ENCODE measurements around the gene ARHGAP18.

ARHGAP18 gene

DNA sequence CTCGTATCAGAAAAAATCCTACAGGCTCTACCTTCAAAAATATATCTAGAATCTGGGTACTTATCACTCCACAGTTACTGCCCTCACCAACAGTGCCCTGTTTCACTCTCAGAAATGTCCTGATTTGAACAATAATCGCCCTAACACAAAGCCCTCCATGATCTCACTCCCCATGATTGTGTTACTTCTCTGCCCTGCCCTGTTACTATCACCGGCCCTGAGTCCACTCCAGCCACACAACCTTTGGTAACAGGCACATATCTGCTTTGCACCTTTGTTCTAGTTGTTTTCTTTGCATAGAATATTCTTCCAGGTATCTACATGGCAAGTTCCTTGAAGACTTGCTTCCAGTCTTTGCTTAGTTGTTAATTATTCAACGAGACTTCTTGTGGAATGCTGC is 142.0 kb downstream of the ARHGAP18 start:
- DNase-seq: no peak

- no peak for DNase-seq
Observed at GRCh38 chr6:129567374-129567773, 142.6 kb downstream of the ARHGAP18 start.

- no peak for DNase-seq
Observed at GRCh38 chr6:129565811-129566210, 144.2 kb downstream of the ARHGAP18 start.

DNA sequence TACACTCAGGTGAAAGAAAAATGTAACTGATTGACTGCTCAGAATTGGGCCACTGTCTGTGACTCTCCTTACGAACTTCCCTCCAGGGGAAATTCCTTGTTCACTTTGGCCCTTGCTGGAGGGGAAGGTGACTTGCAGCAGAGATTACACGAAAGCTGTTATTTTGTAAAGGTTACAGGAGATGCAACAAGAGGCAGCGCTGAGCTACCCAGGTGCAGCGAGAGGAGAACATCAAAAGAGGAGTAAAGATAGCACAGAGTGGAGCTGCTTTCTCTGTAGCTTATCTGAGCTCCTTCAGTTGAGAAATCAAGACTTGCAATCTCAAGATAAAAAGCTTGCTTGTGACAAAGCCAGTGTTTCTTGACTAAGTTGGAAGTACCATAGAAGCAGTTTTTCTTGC is 144.6 kb downstream of the ARHGAP18 start:
- no peak for DNase-seq

- no peak for DNase-seq
Observed at GRCh38 chr6:129558248-129558647, 151.7 kb downstream of the ARHGAP18 start.

DNA sequence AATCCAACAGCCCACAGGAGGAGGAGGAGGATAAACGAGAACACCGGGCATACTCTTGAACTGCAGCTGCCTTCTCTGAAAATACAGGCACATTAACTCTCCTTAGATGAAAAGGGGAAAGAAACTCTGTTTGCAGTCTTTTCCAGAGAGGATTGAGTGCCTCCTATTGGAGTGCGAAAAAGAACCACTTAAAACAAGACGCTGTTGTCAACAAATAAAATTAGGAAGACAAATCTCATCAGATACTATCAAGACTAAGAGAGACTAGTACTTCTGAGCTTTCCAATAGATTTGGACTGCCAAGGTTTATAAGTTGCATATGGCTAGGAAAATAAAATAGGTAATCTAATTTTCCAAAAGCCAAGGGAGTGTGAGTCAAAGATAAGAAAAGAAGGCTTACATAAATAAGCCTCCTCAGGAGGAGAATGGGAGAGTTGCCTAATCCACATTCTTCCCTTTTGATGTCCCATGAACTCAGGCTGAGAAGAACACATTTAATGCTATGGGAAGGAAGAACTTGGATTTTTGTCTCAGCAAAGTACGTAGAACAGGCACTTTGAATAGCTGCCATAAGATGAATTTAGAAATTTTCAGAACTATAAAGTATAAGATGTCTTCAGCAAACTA is 154.7 kb downstream of the ARHGAP18 start:
- DNase-seq: peak; percentile 20

- DNase-seq: no peak
Observed at GRCh38 chr6:129552413-129552812, 157.6 kb downstream of the ARHGAP18 start.

GRCh38 chr6:129551486-129551885 is 158.5 kb downstream of the ARHGAP18 start:
- DNase-seq: no peak

DNA sequence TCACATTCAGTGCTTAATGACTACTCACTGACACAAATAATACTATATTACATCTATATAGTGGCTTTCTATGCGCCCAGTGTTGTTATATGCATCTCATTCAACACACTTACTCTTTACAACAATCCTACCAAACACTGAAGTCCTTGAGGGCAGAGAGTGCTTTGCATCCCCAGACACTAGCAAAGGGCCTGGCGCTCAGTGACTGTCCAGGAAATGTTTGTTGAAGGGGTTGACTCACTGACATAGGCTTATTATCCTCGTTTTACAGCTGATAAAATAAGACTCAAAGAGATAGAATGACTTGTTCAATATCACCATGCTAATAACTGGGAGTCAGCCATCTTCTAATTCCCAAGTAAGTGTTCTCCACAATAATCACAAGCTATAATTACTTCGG is 163.3 kb downstream of the ARHGAP18 start:
- DNase-seq: no peak

DNA sequence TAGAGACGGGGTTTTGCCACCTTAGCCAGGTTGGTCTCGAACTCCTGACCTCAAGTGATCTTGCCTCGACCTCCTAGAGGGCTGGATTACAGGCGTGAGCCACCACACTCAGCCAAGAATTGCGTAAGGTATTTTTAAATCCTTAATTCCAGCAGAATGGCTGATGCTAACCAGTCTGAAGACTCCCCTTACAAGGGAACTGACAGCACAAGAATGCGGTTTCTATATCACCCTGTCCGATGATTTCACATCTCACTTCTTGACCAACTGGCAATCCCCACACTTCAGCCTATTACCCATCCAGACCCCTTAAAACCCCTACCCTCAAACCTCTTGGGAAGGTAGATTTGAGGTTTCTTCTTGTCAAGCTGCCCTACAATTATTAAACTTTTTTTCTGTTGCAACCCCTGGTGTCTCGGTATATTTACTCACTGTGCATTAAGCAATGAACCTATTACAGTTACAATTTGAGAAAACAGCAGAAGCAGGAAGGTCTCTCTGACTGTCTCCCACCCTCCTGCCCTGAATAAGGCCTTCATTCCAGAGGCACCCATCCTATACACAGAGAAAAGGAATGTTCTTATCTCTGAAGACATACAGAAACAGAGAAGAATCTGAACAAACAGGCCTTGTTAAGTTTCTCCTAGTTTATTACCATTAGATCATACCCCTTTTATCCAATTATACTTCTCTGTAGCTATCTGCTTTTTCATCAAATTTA is 164.9 kb downstream of the ARHGAP18 start:
- DNase-seq: no peak

- DNase-seq: peak; percentile 13
Observed at GRCh38 chr6:129543981-129544380, 166.0 kb downstream of the ARHGAP18 start.

- DNase-seq: no peak
Observed at GRCh38 chr6:129542705-129543104, 167.3 kb downstream of the ARHGAP18 start.

DNA sequence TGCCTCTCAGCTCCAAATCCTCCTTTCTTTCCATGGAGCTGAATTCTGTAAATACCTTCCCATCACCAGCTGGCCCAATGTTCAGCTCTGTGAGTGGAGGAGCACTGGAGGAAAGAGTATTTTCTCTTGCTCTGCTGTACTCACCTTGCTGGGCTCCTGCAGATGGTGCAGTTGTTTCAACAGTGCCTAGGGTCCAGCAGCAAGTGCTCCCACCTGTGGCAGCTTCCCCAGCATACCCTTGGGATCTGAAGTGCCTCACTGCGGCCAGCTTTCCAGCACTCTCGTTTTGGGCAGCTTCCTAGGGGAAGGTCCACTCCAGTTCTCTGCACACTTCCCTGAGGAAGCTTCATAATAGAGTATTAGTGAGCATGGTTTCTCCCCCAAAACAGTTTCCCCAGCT is 170.9 kb downstream of the ARHGAP18 start:
- DNase-seq: no peak

- no peak for DNase-seq
Observed at GRCh38 chr6:129536271-129536670, 173.7 kb downstream of the ARHGAP18 start.

GRCh38 chr6:129534926-129535325 is 175.1 kb downstream of the ARHGAP18 start:
- DNase-seq: no peak

Measured in fibroblast of skin of right quadriceps (primary cell).